Measurements from ENCODE around the gene TFAP2E.

Gene TFAP2E

GRCh38 chr1:35546614-35547013, 26.5 kb upstream of the TFAP2E start:
- TF ChIP-seq SIN3A (IDR thresholded peaks at IDR 0.05; ENCODE audit: borderline replicate concordance, insufficient read depth, low read length) (no peak), POLR2AphosphoS5 (IDR thresholded peaks at IDR 0.05; ENCODE audit: low read depth, low read length) (no peak), TAF1 (IDR thresholded peaks at IDR 0.05; ENCODE audit: borderline replicate concordance, insufficient read depth, low read length) (no peak), FOXP2 (optimal IDR thresholded peaks at IDR 0.05; ENCODE audit: borderline replicate concordance, extremely low read depth, extremely low read length, insufficient read depth) (no peak), REST (IDR thresholded peaks at IDR 0.05; ENCODE audit: insufficient read depth in 1 of 2, low read depth in 2 of 2, low read length in 2 of 2) (no peak)

GRCh38 chr1:35553851-35554250, 19.3 kb upstream of the TFAP2E start:
- TF ChIP-seq FOXP2 (optimal IDR thresholded peaks at IDR 0.05; ENCODE audit: borderline replicate concordance, extremely low read depth, extremely low read length, insufficient read depth) = no peak
- TF ChIP-seq REST (IDR thresholded peaks at IDR 0.05; ENCODE audit: insufficient read depth in 1 of 2, low read depth in 2 of 2, low read length in 2 of 2) = no peak
- TF ChIP-seq TAF1 (IDR thresholded peaks at IDR 0.05; ENCODE audit: borderline replicate concordance, insufficient read depth, low read length) = no peak

- TF ChIP-seq POLR2AphosphoS5 (IDR thresholded peaks at IDR 0.05; ENCODE audit: low read depth, low read length) (no peak), TAF1 (IDR thresholded peaks at IDR 0.05; ENCODE audit: borderline replicate concordance, insufficient read depth, low read length) (no peak), REST (IDR thresholded peaks at IDR 0.05; ENCODE audit: insufficient read depth in 1 of 2, low read depth in 2 of 2, low read length in 2 of 2) (no peak), FOXP2 (optimal IDR thresholded peaks at IDR 0.05; ENCODE audit: borderline replicate concordance, extremely low read depth, extremely low read length, insufficient read depth) (no peak), SIN3A (IDR thresholded peaks at IDR 0.05; ENCODE audit: borderline replicate concordance, insufficient read depth, low read length) (no peak)
Measured at GRCh38 chr1:35554266-35555211, 18.6 kb upstream of the TFAP2E start.

GRCh38 chr1:35555212-35555584, 17.9 kb upstream of the TFAP2E start:
- TF ChIP-seq TAF1 (IDR thresholded peaks at IDR 0.05; ENCODE audit: borderline replicate concordance, insufficient read depth, low read length) = no peak
- TF ChIP-seq REST (IDR thresholded peaks at IDR 0.05; ENCODE audit: insufficient read depth in 1 of 2, low read depth in 2 of 2, low read length in 2 of 2) = no peak
- no peak for TF ChIP-seq POLR2AphosphoS5 (IDR thresholded peaks at IDR 0.05; ENCODE audit: low read depth, low read length)
- TF ChIP-seq FOXP2 (optimal IDR thresholded peaks at IDR 0.05; ENCODE audit: borderline replicate concordance, extremely low read depth, extremely low read length, insufficient read depth) = no peak
- TF ChIP-seq SIN3A (IDR thresholded peaks at IDR 0.05; ENCODE audit: borderline replicate concordance, insufficient read depth, low read length) = no peak

Data from PFSK-1 (cell line).